K562 (cell line): Measurements from ENCODE around the gene SHISA4. TPM values are rescaled to one million over a fixed set of nuclear protein-coding genes. Genes with fewer than 3 reads are reported as not detected.

Experiments used
- ATF6 ChIP-seq: sonication (generic); formaldehyde crosslinking; IDR thresholded peaks from 2 replicates; pipeline ENCODE4 v1.4.0; 2020; ENCODE audit warnings: mild to moderate bottlenecking, missing genetic modification reagents
- CBFA2T3 ChIP-seq: fragments of 450-650 bp; IDR thresholded peaks from 2 replicates; pipeline ENCODE4 v1.6.1; 2017
- CREB3L1 ChIP-seq: fragments of 450-650 bp; IDR thresholded peaks from 2 replicates; pipeline ENCODE4 v1.6.1; 2014; ENCODE audit warnings: low read depth, mild to moderate bottlenecking, moderate library complexity, borderline replicate concordance
- DPF2 ChIP-seq: fragments of 450-650 bp; IDR thresholded peaks from 2 replicates; pipeline ENCODE4 v1.6.1; 2016
- EP400 ChIP-seq: fragments of 450-650 bp; IDR thresholded peaks from 2 replicates; pipeline ENCODE4 v1.6.1; 2017; ENCODE audit warnings: antibody characterized with exemption, mild to moderate bottlenecking, moderate library complexity
- MECOM ChIP-seq: fragments of 250-450 bp; sonication (Bioruptor Pico); IDR thresholded peaks from 2 replicates; pipeline ENCODE4 v1.8.0; 2022; ENCODE audit warnings: inconsistent platforms
- PREB ChIP-seq: sonication (generic); formaldehyde crosslinking; IDR thresholded peaks from 2 replicates; pipeline ENCODE4 v1.8.1; 2023; ENCODE audit warnings: mild to moderate bottlenecking, missing genetic modification reagents
- SREBF1 ChIP-seq: fragments of 150-350 bp; IDR thresholded peaks from 2 replicates; pipeline ENCODE4 v1.6.1; 2014; ENCODE audit warnings: antibody characterized with exemption, low read depth, low read length, borderline replicate concordance
- ZBTB26 ChIP-seq: fragments of 450-650 bp; formaldehyde crosslinking; IDR thresholded peaks from 2 replicates; pipeline ENCODE4 v1.4.0; 2022; ENCODE audit warnings: missing genetic modification characterization
- ZNF639 ChIP-seq, 2 experiments: fragments of 200-800 bp in 1 of 2; sonication (Bioruptor generic) in 1 of 2; sonication (generic) in 1 of 2; formaldehyde crosslinking in 1 of 2; IDR thresholded peaks in 1 of 2; conservative IDR thresholded peaks in 1 of 2; 2 replicates each; pipeline versions ENCODE4 v1.5.0 to v1.6.1; 2016 to 2020; ENCODE audit warnings: missing compliant biosample characterization in 1 of 2, missing genetic modification characterization in 1 of 2, missing genetic modification reagents in 1 of 2
- polyA plus RNA-seq, 8 experiments: library from polyadenylated mRNA; depleted of rRNA in 4 of 8; stranded (reverse) in 5 of 8; unstranded in 3 of 8; fragments of >200 nt; fragmentation: Nextera tagmentation in 2 of 8; fragmentation: Illumina TruSeq in 1 of 8; extraction: Ambion mirVana in 2 of 8; extraction: Trizol in 1 of 8; gene quantifications; 2 replicates each; pipeline versions ENCODE4 v1.2.1 to v1.2.3, GENCODE V29; 2011 to 2014; ENCODE audit warnings: inconsistent platforms in 1 of 8, missing spikeins in 1 of 8
- total RNA-seq, 7 experiments: library from RNA; depleted of rRNA in 6 of 7; stranded (reverse); fragments of >200 nt in 6 of 7; fragmentation: Illumina TruSeq in 2 of 7; extraction: Trizol in 2 of 7; gene quantifications; 2 replicates each; pipeline versions ENCODE4 v1.2.1 to v1.2.3, GENCODE V29; 2011 to 2021; ENCODE audit warnings: low replicate concordance in 1 of 7

Gene SHISA4
- total and polyA plus RNA-seq, 9 of the 15 experiments (the other 6 are each of a cell fraction or from before 2014, with no cell fraction given) = 0.15 to 0.95 (median 0.68) TPM; not detected in 2

- TF ChIP-seq MECOM (CRISPR knock-in tag) (peak; percentile 95), ZNF639 (CRISPR knock-in tag; conservative IDR thresholded peaks at IDR 0.05 in 1 of 2, IDR thresholded peaks at IDR 0.05 in 1 of 2) (peak in 1 of 2 experiments; percentile 41; a peak in 1 of 4 replicates), CREB3L1 (no peak), PREB (0 out of 2 replicates have a peak, but pooled peaks have one; percentile 61), EP400 (peak; percentile 59; the same call in 1 of the 2 replicates), SREBF1 (no peak), DPF2 (peak; percentile 52), ATF6 (CRISPR knock-in tag) (no peak), CBFA2T3 (peak; percentile 49), ZBTB26 (CRISPR knock-in tag) (no peak)
Observed at GRCh38 chr1:201887116-201887866, 1.4 kb upstream of the SHISA4 start (continued).
